GM19324 (cell line): ENCODE results near the gene LIPA.
"Not testable (repeated sequence)": the region's sequence is repeated elsewhere in the genome, so short reads cannot be mapped to it uniquely, and the experiment has no call there.

Source experiments
- ATAC-seq: cut with Tn5 transposase; IDR thresholded peaks from one replicate; pipeline ENCODE4 v1.9.1; 2021; ENCODE audit warnings: mild to moderate bottlenecking, moderate library complexity; ENCODE audit not compliant: unreplicated experiment, low FRiP score

Gene LIPA

DNA sequence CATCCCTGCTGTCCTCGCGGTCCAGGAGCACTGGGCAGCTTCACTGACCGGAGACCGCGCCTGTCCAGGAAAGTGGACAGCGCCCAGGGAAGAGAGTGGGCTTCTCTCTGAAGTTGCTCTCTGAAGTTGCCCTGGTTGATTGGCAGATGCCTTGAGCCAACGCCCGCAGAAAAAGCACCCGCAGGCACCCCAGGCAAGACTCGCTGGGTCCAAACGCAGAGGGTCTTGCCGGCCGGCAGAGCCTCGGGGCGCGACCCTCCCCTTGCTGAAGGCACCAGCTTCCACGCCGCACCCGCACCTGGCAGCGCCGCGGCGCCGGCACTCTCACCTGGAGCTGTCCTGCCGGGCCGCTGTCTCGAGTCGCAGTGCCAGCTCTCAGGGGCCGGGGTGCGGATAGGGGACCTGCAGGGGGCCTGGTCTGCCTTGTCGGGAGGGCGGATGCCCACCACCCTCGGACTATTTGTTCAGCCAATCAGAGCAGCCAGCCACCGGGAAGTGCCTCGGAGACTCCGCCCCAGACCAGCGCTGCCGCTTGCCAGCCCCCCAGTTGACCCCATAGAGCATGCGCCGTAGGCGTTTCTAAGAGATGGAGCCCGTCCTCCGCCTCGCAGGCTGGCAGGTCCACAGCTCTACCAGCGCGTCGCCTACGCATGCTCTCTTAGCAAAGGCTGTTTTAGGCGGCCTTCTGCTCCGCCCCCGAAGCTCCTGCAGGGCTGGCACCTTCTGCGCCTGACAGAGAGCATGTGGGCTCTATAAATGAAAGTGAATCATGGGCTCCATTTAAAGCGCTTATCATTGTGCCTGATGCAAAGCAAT lies at the start of gene LIPA:
Gene LIPA (minus strand): TSS at position 367 of the 816 bp plus-strand sequence. CDS start 4,127 bp downstream, outside the sequence.
- ATAC-seq: peak; percentile 97

GRCh38 chr10:89301232-89301631 lies 49.7 kb upstream of the LIPA start:
- no peak for ATAC-seq

- no peak for ATAC-seq
Measured at GRCh38 chr10:89299031-89299430, 47.5 kb upstream of the LIPA start.

- ATAC-seq: no peak
Measured at GRCh38 chr10:89297791-89298190, 46.2 kb upstream of the LIPA start.

GRCh38 chr10:89297356-89297755 lies 45.8 kb upstream of the LIPA start:
- ATAC-seq: no peak

DNA sequence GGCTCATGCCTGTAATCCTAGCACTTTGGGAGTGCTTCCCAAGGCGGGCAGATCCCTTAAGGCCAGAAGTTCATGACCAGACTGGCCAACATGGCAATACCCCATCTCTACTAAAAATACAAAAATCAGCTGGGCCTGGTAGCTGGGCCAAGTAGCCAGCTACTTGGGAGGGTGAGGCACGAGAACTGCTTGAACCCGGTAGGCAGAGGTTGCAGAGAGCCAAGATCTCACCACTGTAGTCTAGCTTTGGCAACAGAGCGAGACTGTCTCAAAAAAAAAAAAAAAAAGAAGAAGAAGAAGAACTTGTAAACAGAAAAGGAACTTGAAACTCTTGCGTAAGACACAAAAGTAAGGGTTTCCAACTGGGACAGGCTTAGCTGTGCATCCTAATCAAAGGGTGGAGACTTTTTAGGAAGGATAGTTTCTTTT lies 44.7 kb upstream of the LIPA start:
- ATAC-seq: no peak

- ATAC-seq: no peak
Measured at GRCh38 chr10:89295597-89295996, 44.0 kb upstream of the LIPA start.

GRCh38 chr10:89294721-89295239 lies 43.2 kb upstream of the LIPA start:
- no peak for ATAC-seq

GRCh38 chr10:89285303-89285702 lies 33.7 kb upstream of the LIPA start:
- ATAC-seq: not testable (repeated sequence)

GRCh38 chr10:89284711-89285110 lies 33.1 kb upstream of the LIPA start:
- ATAC-seq: not testable (repeated sequence)

DNA sequence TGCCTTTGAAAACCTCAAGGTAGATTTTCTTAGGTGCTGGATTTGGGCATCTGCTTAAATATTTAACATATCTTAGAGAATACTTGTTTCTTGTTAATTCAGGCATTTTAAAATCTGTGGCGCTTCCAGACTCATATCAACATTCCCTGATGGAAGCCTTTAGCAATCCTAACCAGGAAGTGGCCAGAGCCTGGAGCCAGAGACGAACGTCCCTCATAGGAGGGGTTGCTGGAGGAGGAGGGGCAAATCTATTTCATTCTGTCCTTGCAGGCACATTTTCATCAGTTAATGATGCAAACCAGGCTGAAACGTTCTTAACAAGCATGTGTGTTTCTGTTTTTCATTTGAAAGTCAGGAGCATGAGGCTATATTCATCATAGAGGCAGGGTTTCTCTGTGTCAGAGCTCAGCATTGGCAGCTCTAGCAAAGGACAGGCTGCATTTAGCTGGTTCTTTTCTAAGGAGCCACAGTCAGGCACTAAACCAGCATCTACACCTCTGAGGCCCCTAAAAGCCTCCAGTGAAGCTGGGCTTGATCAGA lies 32.4 kb upstream of the LIPA start:
- no peak for ATAC-seq

DNA sequence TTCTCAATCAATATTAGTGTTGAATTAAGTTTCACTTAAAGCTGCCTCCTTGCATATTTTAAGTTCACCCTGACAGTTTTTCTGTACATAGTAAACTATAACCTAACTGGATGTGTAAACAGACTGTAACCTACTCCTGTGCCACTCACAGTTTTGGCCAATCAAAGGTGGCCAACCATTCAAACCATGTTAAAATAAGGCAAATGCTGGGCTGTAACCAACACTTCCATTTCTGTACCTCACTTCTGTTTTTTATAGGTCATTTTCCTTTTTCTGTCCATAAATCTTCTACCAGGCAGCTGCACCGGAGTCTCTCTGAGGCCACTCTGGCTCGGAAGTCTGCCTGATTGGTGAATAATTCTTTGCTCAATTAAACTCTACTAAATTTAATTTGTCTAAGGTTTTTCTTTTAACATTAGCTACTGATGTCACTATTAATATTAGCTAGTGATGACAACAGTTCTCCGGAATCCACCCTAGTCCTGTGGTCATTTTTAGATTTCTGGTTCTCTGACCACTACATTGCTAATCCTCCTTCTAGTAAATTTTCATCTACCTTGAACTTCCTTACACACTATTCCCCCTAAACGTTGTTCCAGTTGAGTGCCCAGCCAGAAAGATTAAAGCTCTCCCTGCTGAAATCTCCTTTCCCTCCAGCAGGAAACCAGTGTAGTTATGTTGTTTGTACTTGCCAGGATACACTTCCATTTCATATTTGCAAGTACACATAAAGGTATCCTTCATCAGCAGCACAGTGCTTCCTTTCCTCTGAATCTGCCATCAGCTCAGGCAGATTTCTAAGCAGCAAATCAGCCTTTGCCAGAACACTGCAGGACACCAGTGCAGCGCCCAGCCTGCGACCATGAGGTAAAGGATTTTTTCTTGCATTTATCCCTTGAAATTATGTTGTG lies 31.7 kb upstream of the LIPA start:
- ATAC-seq: no peak

DNA sequence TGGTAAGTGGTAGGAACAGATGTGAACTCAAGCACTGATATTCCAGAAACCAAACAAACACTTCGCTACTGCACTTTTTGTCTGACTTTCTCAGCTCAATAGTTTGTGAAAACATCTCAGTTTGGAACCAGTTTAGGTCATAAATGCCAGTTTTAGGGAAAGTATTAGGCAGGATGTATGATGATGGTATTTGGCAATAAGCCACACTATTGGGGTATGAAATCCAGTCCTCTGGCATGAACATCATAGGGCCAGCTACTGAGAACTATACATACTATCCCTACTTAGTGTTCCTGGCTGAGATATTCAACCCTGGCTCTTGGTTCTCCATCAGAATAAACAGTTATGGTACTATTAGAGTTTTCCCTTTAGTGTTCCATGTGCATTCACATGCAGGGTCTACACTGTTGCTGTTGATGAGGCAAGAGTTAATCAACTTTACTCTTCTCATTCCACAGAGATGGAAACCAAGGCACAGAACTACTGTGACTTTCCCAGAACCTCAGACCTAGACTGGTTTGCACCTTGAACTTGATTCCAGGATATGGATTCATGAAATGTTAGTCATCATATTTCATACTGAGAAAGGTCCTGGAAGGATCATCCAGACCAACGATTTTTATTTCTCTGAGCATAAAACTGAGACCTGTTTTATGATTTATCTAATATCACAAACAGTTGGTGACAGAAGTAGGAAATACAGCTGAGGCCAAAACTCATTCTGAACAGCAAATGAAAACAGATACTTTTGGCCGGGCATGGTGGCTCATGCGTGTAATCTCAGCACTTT lies 30.2 kb upstream of the LIPA start:
- ATAC-seq: no peak

GRCh38 chr10:89280508-89280907 lies 28.9 kb upstream of the LIPA start:
- no peak for ATAC-seq

DNA sequence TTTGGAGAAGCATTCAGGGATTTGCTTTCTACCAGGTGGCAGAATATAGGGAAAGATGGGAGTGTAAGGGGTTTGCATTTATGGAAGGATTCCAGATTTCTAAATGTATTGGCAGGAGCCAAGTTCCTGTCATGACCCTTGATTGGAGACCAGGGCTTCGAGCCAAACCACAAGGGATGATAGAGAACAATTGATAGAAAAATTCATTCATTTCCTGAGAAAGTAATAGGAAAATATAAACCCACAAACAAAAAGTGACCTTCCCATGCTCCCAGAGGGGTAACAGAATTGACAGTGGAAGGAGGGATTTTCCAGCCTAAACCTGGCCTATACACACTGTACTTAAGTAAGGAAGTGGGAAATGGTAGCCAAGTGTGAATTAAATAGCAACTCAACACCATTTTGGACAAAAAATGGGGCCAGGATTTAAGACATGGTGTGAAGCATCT lies 27.9 kb upstream of the LIPA start:
- ATAC-seq: no peak

DNA sequence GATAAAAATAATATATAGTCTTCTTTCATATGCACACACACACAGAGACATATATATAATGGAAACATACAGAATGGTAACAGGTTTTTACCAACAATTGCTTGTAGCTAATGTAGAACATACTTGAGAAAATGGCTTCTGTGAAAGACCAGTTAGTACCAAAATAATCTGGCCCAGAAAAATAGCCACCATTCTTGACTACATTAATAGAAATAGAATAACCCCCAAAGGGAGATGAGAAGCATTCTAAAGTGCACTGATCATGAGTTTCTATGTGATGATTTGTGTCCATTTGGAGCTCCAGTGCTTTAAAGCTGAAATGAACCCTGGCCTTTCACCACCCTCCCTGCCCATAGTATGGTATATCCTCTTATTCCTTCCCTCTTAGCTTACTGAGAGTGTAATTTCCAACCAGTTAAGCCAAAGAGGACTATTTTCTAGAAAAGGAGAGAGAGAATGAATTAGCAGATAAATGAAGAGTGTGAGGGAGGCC lies 27.4 kb upstream of the LIPA start:
- ATAC-seq: no peak

- ATAC-seq: no peak
Measured at GRCh38 chr10:89278034-89278535, 26.5 kb upstream of the LIPA start.

- ATAC-seq: no peak
Measured at GRCh38 chr10:89275383-89275782, 23.8 kb upstream of the LIPA start.

GRCh38 chr10:89274928-89275327 lies 23.4 kb upstream of the LIPA start:
- no peak for ATAC-seq

GRCh38 chr10:89273680-89274079 lies 22.1 kb upstream of the LIPA start:
- ATAC-seq: no peak
